Forelimb muscle (tissue), 1 donor: ENCODE data around the gene PAPOLG. TPM values are rescaled to one million over a fixed set of nuclear protein-coding genes. Genes with fewer than 3 reads are reported as not detected.
"Not testable (repeated sequence)": the region's sequence is repeated elsewhere in the genome, so short reads cannot be mapped to it uniquely, and the experiment has no call there.

ENCODE experiments used
- DNase-seq: peaks from one replicate; pipeline ENCODE4 v3.0.0-alpha.2; 2013; ENCODE audit warnings: low read depth
- polyA plus RNA-seq: library from polyadenylated mRNA; unstranded; fragments of 120-200 nt; gene quantifications from one replicate; pipeline ENCODE4 v1.2.1, GENCODE V29; 2013; ENCODE audit not compliant: insufficient read length

Gene PAPOLG
- polyA plus RNA-seq, 1 donor: 12.3 TPM

DNA sequence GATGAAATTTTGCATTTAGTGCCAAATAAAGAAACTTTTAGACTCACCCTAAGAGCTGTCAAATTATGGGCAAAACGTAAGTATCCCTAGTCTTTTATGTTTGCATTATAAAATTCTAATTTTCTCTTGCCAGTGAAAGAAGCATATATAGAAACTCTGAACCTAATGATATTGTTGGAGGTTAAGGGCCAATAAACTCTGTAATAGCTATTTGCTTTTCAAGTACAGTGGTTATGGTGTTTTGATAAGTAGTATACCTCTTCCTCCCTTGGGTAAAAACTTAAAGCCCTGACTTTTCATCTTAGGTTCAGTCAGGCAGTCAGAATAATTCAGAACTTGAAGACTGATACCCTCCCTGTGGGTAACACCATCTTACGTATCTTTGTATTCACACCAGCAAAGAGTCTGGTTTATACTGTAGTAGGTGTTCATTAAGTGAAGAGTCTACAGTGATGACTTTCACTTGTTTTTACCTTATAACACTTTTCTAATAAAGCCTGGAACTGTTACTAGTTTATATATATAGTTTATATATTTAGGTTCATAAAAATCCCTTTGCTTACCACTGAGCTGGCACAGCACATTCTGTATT is 19.1 kb downstream of the PAPOLG start:
- no peak for DNase-seq

DNA sequence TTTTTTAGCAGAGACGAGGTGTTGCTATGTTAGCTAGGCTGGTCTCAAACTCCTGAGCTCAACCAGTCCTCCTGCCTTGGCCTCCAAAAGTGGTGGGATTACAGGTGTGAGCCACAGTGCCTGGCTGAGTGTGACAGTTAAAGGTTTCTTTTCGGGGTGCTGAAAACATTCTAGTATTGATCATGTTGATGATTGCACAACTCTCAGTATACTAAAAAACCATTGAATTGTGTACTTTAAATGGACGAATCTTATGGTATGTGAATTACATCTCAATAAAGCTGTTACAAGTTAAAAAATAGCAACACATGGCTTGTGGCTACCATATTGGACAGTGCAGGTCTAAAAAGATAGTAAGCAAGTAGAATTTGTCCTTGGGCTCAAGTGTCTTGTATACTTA is 22.3 kb downstream of the PAPOLG start:
- no peak for DNase-seq

DNA sequence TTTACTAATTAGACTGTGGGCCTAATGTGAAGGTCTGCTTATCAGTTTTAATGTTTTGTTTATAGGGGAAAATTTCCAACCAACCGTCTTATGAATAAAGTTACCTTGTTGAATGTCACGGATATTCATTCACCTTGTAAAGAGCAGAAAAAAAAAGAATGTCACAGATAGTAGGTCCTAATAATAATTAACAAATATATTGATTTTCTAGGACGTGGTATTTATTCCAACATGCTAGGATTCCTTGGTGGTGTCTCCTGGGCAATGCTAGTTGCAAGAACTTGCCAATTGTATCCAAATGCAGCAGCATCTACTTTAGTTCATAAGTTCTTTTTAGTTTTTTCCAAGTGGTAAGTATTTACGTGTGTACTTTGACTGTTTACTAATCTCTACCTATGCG is 23.4 kb downstream of the PAPOLG start:
- no peak for DNase-seq

DNA sequence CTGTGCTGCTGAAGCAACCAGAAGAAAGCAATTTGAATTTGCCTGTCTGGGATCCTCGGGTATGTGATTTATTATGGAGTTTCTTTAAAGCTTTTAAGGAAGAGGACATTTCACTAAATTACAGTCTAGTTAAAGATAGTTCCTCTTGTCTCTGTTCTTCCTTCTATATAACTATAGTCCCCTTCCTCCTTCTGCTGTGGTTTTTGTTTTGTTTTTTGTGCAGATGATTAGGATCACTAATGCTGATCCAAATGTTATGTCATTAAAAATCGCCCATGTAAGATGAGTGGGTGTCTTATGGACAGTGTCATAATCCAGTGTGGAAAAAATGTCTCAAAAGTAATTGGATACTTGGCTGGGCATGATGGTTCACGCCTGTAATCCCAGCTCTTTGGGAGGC is 24.7 kb downstream of the PAPOLG start:
- DNase-seq: no peak

DNA sequence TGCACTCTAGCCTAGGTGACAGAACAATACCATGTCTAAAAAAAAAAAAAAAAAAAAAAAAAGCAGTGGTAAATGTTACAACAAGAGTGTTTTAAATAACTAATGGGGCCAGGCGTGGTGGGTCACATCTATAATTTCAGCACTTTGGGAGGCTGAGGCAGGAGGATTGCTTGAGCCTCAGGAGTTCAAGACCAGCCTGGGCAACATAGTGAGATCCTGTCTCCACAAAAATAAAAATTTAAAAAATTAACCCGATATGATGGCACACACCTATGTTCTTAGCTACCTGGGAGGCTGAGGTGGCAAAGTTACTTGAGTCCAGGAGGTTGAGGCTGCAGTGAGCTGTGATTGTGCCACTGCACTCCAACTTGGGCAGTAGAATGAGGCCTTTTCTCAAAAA is 37.1 kb downstream of the PAPOLG start:
- no peak for DNase-seq

DNA sequence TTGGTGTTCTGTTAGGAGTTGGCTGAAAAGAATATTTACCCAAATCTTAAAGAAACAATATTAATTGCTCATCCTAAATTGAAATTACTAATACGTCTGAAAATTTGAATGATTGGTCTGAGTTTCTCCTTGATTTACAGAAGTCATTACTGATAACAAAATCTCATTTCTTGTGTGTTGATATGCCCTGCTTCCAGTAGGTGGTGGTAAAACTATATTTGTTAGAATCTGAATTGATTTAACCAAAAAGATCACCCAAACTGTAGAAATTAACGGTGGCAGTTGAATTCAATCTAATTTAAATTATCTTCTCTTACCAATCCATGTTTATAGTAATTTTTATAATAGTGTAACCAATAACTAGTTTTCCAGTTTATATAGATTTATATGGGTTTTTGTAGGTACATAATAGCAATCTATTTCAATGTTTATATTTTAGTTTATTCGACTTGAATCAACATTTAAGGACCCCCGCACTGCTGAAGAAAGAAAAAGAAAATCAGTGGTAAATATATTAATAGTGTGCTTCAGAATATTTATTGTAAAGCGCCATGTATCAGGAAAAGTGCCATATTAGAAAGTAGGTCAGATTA is 38.3 kb downstream of the PAPOLG start:
- no peak for DNase-seq

DNA sequence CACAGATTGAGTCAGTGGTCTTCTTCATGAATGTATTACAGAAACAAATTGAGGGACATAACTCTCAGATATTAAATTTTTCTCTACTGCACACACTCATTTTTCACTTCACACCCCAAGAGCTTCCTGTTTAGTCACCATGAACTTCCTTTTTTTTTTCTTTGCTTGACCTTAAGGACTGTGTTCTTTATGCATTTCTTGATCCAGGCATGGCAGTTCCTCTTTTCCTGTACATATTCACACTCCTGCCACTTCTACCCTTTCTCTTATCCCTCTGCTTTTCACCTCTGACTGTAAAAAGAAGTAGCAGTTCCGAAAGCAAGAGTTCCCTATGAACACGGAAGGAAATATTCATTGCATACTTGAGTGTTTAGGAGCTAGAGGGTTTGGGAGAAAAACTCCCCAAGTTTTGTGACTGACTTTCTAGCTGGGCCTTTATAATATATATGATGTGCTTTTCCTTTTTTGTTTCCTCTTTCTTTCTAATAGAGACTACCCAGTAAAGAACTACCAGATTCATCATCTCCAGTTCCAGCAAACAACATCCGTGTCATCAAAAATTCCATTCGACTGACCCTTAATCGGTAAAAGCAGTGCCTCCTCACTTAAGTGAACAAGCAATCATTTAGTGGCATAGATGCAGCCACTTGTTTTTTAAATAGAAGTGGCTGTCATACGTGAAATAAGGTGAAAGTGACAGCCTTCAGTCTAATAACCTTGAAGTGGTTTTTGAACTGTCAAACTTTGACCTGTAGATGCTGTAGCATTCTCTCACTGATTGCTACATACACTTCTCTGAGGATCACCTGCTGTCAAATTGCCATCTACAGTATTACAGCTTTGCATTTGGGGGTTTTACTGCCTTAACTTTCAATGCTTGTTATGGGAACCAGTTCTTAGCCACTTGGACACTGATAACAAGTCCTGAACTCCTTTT is 40.8 kb downstream of the PAPOLG start:
- no peak for DNase-seq

DNA sequence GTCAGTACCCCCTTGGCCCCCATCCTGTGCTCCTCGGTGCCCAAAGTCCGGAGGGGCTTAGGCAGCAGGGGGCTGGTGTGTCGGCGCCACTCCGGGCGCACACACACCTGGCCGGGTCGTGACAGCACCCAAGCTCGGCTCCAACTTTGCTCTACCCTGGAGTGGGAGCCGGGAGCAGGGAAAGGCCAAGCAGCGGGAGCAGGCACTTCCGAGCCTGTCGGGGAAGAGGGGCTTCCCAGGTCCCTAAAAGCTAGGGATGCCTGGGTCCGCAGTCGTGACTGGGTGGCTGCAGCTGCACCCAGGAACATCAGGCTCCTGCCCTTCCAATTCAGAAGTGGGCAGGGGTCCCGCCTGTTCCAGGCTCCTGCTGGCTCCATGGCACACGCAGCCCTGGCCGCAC is 48.4 kb downstream of the PAPOLG start:
- DNase-seq: no peak

DNA sequence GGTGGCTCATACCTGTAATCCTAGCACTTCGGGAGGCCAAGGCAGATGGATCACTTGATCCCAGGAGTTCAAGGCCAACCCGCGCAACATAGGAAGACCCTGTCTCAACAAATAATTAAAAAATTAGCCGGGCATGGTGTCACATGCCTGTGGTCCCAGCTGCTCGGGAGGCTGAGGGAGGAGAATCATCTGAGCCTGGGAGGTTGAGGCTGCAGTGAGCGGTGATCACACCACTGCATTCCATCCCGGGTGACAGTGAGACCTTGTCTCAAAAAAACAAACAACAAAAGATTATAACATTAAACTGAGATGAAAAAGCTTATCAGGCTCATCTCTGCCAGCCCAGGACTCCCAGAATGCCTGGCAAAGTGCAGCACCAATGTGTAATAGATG is 50.5 kb downstream of the PAPOLG start:
- DNase-seq: no peak

DNA sequence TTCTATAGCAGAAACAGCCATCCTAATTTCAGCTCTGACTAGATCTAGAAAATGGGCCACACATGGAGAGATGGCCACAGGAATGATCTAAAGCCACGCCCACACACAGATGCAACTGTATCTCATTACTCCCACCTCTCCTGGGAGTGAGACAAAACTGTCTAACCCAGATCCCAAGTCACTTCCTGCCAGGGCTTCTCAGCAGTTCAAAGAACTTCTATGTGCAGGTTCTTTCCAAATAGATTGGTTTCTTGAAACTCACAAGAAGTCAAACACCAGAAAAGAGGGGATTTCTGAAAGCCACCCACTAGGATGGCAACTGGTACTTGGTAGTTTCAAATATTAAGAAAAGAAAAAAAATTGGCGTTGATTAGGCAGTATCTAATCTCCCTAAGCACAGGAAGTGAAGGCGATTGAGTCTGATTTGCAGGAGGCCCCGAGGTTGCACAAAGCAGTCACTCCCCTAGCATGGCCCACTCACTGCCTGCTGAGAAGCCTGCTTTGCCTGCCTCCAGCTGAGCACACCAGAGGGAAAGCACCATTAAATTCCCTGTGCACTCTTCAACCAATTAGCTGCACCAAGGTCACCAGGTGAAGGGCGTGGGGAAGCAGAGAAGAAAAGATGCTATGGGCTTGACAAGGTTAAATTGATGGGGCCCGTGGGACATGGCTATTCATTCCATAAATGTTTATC is 51.1 kb downstream of the PAPOLG start:
- DNase-seq: no peak

DNA sequence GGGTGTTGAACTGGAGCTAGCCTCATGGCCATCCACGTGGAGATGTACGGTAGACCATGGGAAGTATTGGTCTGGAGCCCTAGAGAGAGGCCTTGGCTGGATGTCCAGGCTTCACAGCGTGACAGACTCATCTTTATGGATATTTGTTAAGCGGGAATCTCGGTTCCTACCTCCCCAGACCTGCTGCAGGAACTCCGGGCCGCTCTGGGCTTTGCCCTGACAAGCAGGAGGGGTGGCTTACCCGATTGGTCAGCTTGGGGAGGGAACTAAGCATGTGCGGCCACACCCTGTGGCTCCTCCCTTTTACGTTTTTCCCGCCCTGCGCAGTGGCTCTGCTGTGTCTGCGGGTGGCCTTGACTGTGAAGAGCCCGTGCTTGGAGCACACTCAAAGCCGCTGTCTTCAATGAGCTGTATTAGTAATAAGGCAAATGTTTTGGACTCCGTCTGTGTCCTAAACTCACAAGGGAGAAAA is 52.3 kb downstream of the PAPOLG start:
- DNase-seq: no peak

DNA sequence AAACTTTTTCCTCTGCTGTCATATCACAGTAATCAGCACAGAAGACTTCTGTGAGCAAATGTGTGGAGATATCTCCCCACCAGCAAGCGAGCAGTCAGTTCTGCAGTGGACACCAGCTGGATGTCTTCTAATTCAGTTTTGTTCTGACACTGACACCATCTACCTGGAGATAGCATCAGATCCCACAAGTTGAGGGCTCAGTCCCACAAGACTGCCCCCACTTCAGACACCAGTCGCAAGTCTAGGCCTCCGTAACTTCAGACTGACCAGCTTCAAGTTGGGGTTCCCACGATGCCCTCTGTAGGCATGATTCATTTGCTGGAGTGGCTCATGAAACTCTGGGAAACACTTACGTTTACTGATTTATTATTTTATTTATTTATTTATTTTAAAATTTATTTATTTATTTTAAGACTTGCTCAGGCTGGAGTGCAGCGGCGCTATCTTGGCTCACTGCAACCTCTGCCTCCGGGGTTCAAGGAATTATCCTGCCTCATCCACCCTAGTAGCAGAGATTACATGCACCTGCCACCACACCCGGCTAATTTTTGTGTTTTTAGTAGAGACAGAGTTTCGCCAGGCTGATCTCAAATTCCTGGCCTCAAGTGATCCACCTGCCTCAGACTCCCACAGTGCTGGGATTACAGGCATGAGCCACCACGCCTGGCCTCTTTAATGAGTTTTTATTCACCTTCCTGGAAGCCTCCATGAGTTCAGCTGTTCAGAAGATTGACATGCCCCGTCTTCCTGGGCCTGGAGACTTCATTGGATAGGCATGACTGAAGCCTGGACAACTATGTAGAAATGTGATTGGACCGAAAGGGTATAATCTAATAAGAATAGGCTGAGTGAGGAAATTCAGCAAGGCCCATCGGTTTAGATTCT is 55.7 kb downstream of the PAPOLG start:
- no peak for DNase-seq

DNA sequence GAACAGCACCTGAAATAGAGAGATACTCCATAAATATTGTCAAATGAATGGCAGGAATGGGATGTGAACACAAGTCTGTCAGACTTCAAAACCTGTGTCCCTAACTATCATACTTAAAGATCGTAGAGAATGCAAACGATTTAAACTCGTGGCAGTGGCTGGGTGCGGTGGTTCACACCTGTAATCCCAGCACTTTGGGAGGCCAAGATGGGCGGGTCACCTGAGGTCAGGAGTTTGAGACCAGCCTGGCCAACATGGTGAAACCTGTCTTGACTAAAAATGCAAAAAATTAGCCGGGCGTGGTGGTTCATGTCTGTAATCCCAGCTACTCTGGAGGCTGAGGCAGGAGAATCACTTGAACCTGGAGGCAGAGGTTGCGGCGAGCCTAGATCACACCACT is 61.1 kb downstream of the PAPOLG start:
- DNase-seq: not testable (repeated sequence)

DNA sequence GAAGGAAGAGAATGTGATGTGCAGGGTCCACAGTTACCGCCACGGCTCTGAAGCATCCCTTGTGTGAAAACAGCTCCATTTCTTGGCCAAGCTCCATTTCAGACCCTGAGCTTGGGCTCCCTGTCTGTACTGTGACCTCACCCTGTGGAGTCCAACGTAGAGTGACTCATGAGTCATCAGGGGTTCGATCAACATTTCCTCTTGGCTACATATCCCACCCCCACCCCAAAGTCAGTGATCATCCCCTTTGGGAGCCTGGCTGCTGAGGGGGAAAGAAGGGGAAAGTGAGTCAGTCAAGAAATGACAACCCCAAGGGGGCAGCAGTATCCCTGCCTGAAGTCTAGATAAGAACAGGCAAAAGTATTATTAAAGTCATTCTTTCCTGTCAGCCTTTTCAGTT is 62.2 kb downstream of the PAPOLG start:
- no peak for DNase-seq

DNA sequence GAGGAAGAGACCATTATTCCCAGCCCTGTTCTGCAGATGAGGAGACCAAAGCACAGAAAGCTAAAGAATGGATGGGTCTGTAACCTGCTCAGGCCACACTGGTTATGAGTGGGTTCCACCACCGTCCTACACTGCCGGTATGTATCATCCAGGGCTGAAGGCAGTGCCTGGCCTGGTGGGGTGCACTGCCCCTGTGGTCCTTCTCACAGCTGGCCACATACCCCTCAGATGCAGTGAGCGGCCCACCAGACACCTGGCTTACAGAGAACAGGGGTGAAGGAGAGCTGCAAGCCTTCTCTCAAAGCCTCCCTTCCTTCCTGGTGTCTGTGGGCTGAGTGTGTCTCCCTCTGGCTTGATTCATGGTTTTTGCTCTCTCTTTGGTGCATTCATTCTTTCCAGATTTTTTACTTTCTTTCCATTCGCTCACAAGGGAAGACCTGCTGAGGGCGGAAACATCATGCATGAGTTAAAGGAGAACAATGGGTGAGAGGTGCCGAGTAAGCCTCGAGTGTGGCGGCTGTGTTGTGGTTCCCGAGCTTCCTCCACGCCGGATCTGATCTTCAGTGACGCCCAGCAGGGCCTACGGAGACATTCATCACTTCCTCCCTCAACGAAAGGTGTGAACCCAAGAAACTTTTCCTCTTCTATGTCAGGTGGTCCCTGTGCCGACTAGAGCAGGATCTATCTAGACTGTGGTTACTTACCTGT is 63.2 kb downstream of the PAPOLG start:
- no peak for DNase-seq

DNA sequence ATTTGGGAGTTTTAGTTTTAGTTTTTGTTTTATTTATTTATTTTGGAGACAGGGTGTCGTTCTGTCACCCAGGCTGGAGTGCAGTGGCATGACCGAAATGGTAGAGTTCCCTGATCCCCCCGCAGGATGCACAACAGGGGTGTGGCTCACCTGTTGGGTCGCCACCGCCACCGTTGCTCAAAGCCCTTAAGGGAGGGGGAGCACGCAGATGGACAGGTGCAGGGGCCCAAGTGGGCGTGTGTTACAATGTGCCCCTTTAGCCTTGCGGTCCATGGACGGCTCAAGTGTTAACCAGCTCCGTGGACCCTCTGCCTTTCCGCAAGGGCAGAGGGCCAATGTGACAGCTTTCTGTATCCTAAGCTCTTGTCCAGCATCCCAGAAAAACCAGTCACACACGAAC is 63.9 kb downstream of the PAPOLG start:
- DNase-seq: no peak

DNA sequence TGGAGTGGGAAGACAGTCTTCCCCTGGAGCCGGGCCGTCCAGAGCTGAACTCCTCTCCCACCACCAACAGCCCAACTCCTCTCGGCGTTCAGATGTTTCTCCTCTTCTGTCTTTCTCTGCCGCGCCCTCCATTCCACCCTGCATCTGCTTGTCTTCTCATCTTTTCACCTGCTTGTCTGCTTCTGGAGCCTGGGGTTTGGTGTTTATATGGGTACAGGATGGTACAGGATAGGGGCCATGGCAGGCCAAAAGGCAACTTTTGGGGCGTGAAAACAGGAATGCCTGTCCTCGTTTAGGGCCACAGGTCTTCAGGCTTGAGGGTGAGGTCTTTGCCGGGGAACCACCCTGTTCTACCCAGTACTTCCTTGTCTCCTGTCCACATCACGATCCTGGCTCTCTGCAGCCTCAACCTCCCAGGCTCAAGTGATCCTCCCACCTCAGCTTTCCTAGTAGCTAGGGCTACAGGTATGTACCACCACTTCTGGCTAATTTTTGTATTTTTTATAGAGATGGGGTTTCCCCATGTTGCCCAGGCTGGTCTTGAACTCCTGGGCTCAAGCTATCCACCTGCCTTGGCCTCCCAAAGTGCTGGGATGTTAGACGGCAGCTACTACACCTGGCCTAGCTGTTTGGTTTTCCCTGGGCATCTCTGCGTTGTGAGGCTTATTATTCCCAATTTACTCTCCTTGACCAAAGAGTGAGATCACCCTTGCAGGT is 64.5 kb downstream of the PAPOLG start:
- no peak for DNase-seq

DNA sequence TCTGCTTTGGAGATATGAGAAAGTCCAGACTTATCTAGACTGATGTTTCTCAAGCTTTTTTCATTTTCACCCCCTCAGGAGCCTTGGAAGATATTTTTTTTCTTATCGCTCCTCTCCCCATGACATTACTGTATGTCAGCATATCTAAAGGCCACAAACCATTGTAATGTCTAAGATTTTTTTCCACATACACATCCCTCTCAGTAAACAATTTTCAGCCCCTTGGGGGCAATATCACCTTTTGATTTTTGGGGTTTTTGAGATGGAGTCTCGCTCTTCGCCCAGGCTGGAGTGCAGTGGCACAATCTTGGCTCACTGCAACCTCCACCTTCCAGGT is 65.0 kb downstream of the PAPOLG start:
- no peak for DNase-seq

DNA sequence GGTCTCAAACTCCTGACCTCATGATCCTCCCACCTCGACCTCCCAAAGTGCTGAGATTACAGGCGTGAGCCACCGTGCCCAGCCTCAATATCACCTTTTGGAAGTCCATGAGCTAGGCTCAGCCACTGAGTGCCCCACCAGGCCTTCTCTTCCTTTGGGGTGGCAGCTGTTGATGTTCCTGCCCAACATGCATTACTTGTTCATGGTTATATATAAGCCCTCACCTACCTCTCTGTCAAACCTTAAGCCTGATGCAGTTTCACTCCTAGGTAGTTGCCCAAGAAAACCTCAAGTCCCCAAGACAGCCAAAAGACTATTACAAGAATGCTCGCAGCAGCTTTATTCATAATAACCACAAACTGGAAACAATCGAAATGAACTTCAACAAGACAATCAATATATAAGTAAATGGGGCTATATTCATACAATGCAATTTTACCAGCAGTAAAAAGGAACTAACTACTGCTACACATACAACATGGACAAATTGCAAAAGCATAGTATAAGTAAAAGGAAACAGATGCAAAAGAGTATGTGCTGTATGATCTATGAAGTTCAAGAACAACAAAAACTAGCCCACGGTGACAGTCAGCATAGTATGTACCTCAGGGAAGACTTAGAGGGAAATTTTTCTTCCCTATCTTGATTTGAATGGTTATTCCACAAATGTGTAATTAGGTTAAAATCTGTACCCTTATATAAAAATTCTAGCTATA is 65.7 kb downstream of the PAPOLG start:
- no peak for DNase-seq
